Right forelimb (tissue), 1 donor: Measurements from ENCODE around the gene SESN1.
"Not testable (repeated sequence)": the region's sequence is repeated elsewhere in the genome, so short reads cannot be mapped to it uniquely, and the experiment has no call there.

Source experiments
- DNase-seq: peaks from one replicate; pipeline ENCODE4 v3.0.0-alpha.2; 2018

Gene SESN1

DNA sequence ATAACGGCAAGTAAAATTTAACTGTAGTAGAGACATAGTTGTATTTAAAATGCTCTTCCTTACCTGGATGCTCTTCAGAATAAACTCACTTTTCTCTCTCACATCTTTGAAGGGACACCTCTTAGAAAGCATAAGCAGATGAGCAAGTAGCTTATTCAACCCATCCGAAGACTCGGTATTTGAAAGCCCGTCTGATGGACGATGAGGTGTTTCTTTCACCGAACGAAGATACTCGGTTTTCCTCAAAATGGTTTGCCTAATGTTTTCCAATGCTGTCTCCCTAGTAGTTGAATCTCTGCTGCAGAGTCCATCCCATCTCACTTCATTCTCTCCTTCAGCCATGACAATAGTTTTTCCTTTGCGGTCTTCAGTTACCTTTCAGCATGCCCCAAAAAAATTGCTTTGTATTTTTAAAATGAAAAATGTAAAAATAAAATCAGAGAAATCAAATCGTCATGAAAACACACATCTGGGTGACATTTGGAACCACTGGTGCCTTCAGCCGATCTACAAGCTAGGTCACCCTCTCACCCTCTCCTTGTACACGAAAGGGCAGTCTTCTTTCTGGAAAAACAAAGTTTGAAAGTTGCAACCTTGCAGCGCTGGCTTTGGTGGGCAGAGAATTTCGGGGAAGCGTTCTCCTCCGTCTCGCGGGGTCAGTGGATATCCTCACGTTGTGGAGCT, 772 bp downstream of the SESN1 start:
- DNase-seq, result no peak

GRCh38 chr6:109092074-109092473, 2.6 kb downstream of the SESN1 start:
- DNase-seq, result no peak

- DNase-seq, result no peak
These were observed 3.2 kb downstream of the SESN1 start for GRCh38 chr6:109091314-109092024.

DNA sequence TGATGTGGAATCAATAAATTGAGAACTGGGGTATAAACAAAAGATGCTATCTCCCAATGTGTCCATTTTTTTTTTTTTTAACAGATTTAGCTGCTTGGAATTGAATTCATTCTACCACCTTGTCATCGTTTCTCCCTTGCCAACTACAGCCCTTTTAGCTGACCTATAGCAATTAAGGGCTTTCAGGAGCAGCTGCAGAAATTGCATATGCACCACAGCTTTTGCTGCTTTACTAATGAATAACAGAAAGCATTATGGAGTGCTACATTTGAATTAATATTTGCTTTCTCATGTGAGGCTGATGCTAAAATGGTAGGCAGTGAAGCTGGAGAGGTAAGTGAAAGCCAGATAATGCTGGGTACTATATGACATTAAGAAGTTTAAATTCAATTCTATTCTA, 5.7 kb downstream of the SESN1 start:
- no peak for DNase-seq

DNA sequence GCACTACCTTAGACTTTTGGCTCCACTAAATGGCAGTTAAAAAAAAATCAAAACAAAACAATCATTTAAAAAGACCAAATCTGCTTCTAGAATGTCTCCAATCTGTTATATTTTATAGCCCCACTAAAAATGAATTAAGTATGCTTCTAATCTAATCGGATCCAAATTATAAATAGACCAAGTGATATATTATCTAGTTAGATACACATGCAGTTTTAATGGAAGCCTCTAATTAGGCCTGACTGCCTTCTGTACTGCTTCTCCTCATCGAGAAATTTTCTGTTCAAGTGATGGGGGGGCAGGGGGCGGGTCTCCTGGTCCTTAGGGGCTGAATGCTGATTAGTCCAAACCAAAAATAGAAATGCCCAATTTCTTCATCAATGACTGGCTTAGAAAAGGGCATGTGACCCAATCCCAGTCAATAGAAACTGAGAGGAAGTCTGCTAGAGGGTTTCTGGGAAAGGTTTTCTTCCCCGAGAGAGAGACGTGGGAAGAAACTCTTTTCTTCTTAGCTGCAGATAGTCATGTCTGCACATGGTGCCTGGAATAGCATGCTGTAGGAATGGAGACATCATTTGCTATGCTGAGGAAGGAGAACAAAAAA, 6.9 kb downstream of the SESN1 start:
- DNase-seq, result no peak

GRCh38 chr6:109084146-109084545, 10.5 kb downstream of the SESN1 start:
- not testable (repeated sequence) for DNase-seq

DNA sequence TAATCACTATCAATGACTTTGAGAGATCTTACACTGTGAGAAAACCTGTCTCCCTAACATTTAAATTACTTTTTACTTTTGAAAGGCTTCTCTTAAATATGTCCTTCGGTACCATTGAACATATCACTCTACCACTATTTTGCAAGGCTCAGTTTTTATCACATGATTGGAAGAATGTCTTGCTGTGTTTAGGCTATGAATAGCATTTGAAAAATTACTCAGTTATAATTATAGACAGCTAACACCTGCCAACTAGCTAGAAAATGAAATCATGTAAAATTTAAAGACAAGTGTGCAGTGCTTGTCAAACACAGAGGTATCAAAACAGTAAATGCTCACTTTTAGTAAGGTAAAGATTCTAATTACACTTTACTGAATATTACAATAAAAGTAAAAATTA, 11.0 kb downstream of the SESN1 start:
- no peak for DNase-seq

GRCh38 chr6:109082188-109082577, 12.5 kb downstream of the SESN1 start:
- DNase-seq, result no peak

- DNase-seq, result no peak
These were observed 13.0 kb downstream of the SESN1 start for GRCh38 chr6:109081516-109082187.

GRCh38 chr6:109081026-109081425, 13.6 kb downstream of the SESN1 start:
- no peak for DNase-seq

DNA sequence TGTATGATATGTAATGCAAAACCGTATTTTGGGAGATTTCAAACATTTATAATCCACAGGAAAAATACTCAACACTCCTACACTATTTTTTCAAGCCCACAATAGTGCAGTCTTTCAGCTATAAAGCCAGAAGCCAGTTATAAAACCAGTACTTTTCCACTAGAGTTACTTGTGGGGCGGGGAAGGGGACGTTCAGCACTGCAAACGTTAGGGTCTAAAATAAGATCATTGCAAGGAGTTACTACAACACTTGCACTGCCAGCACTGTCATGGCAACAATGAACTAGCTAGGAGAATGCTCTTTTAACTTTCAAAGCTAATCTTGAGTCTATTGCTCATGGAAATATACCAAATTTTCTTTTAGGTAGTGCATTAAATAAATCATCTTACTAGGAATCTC, 14.7 kb downstream of the SESN1 start:
- DNase-seq, result no peak

GRCh38 chr6:109076377-109076776, 18.3 kb downstream of the SESN1 start:
- no peak for DNase-seq

DNA sequence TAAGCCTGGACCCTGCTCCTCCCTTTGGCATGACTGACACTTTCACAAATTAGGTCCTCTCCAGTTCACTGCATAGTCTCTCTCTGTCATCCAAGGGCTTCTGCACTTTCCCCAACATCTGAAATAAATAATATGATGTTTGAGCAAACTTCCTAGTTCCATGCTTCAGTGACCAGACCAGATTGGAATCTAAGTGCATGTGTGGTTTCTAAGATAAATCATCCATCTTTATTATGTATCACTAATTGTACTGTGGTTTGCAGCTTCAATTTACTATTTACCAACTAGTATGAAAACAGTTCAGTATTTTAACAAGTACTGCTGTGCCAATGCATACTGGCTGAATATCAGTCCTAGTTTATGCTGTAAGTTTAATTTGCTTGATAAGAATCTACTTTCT, 18.7 kb downstream of the SESN1 start:
- no peak for DNase-seq

DNA sequence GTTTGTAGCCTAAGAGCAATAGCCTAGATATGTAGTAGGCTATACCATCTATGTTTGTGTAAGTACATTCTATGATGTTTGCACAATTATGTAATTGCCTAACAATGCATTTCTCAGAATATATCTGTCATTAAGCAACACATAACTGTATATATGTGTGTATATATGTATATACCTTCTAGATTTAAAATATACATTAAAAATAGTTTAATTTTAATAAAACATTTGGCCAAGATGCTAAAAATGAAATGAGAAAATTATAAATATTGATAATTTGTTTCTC, 20.6 kb downstream of the SESN1 start:
- DNase-seq, result no peak

GRCh38 chr6:109073344-109074132, 21.1 kb downstream of the SESN1 start:
- DNase-seq, result no peak

DNA sequence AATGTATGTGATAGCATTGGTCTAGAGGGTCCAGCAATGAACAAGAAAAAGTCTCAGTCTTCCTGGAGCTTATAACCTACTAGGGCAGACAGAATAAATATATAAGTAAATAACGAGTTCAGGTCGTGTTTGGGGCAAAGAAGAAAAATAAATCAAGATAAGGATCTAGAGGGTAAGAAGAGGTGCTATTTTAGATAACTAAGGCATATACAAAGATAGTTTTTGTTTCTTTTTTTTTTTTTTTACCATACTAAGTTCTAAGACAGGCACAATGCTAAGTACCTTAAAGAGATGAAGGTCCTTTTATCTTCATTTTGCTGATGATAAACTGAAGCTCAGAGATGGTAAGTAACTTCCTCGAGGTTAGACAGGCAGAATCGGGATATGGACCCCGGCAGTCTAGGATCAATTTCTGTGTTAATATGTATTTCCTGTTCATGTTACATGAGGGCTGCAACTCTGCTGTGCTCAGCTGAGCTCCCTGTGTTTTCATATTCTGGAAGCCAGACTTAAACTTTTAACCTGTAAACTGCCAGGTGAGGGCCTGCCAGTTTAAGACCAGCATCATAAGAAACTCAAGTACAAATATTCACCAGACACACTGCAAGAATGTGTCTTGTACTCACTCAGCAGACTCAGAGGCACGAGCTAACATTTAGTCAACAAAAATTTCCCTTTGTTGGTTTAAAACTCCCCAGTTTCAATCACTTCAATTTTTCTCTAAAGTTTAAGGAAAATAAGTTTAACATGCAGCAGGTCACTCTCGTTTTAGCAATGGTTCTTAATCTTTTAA, 23.3 kb downstream of the SESN1 start:
- no peak for DNase-seq

GRCh38 chr6:109069746-109070145, 24.9 kb downstream of the SESN1 start:
- no peak for DNase-seq

GRCh38 chr6:109062767-109063352, 31.8 kb downstream of the SESN1 start:
- no peak for DNase-seq

GRCh38 chr6:109062216-109062615, 32.4 kb downstream of the SESN1 start:
- no peak for DNase-seq

DNA sequence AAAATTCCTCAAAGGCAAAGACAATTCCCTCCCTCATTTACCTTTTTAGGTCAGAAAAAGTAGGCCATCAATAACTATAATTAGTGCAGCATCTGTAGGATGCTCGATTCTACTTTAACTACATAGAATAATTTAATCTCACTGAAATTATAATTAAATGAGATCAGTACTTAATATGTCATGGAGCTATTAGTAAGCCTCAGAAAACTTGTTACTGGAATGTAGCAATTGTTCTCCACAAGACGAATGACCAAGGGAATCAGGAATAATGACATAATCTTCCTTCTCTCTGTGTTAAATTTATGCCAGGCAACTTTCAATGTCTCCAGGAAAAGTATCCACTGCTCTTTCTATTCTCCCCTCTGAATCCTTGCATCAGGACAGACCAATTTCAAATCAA, 34.1 kb downstream of the SESN1 start:
- DNase-seq, result no peak

DNA sequence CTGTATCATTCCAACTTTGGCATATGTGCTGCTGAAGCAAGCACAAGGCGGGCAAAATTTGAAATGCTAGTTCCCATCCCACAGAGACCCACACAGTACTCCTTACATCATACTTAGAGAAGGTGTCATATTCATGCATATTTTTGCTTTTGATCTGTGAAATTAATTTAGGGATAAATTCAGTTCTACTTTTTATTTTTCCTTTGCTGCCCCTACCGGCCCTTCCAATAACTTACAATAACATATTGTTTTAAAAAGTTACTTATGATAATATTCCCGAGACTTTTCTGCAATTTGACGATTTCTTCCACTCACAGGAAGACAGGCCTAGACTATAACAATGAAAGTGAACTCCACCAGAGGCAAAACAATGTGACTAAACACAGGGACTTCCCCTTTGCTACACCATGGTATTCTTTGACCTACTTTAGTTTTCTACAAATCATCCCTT, 35.0 kb downstream of the SESN1 start:
- DNase-seq, result no peak

DNA sequence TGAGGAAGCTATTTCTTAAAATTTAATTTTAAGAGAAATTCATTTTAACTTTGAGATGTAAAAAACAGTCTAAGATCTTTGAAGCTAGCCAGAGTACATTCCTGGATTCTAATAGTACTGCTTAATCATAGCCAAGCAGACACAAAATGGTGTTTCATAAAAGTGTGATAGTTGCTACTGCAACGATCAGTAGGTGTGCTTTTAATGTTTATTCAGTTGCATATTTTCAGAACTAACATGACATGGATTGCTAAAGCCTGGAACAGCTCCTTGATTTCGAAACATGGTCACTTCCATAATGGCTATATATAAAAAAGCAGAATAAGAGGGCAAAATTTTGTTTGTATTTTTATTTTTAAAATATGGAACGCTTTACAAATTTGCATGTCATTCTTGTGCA, 35.5 kb downstream of the SESN1 start:
- DNase-seq, result no peak
